H1 (cell line): Measurements from ENCODE around the gene EPB41L1. TPM values are rescaled to one million over a fixed set of nuclear protein-coding genes. Genes with fewer than 3 reads are reported as not detected.

ENCODE experiments used
- CTCF ChIA-PET: fragments of 300-600 bp; sonication (Branson Sonifier 250); formaldehyde crosslinking; loops from one replicate; lab custom pipeline; 2021; ENCODE audit not compliant: partially characterized antibody; lab: Charles Lee
- POLR2A ChIA-PET: fragments of 300-600 bp; sonication (Branson Sonifier 250); formaldehyde crosslinking; loops from one replicate; lab custom pipeline; 2021; ENCODE audit warnings: inconsistent platforms; ENCODE audit not compliant: partially characterized antibody; lab: Charles Lee
- DNase-seq, 2 experiments: peaks; one replicate each; pipeline versions ENCODE4 v3.0.0 to v3.0.0-alpha.2; 2010 to 2022; ENCODE audit warnings: low spot score in 2 of 2, low read depth in 1 of 2, mixed read lengths in 1 of 2
- FAIRE-seq: peaks from 2 replicates; lab custom pipeline; 2011; peaks lifted over from hg19 to GRCh38; lab: Jason Lieb, UNC
- H2AFZ ChIP-seq: 2 replicates; pipeline ENCODE4 v1.8.1; 2012; ENCODE audit warnings: low read length, inconsistent platforms
- H2AK5ac ChIP-seq: 2 replicates; pipeline ENCODE4 v1.6.1; 2013; ENCODE audit warnings: low read depth, low read length
- H2BK120ac ChIP-seq: replicated peaks from 2 replicates; pipeline ENCODE3; 2013; ENCODE audit warnings: low read depth, low read length, inconsistent platforms
- H2BK12ac ChIP-seq: 2 replicates; pipeline ENCODE4 v1.6.1; 2013; ENCODE audit warnings: low read depth, low read length
- H2BK15ac ChIP-seq: 2 replicates; pipeline ENCODE4 v1.6.1; 2013; ENCODE audit warnings: low read length
- H2BK20ac ChIP-seq: 2 replicates; pipeline ENCODE4 v1.6.1; 2013; ENCODE audit warnings: low read length
- H2BK5ac ChIP-seq: 2 replicates; pipeline ENCODE4 v1.6.1; 2013; ENCODE audit warnings: low read depth, low read length
- H3K14ac ChIP-seq: 2 replicates; pipeline ENCODE4 v1.6.1; 2013; ENCODE audit warnings: inconsistent platforms; ENCODE audit not compliant: insufficient read length
- H3K18ac ChIP-seq: 2 replicates; pipeline ENCODE4 v1.6.1; 2013; ENCODE audit warnings: low read length; ENCODE audit errors: extremely low read depth
- H3K23ac ChIP-seq: 2 replicates; pipeline ENCODE4 v1.6.1; 2013; ENCODE audit warnings: inconsistent platforms; ENCODE audit not compliant: insufficient read length
- H3K23me2 ChIP-seq: 2 replicates; pipeline ENCODE4 v1.6.1; 2013; ENCODE audit warnings: low read depth, low read length
- H3K27ac ChIP-seq: 2 replicates; pipeline ENCODE4 v1.6.1; 2011; ENCODE audit warnings: low read depth, low read length, inconsistent platforms
- H3K27me3 ChIP-seq, 4 experiments: replicated peaks in 1 of 4; 1 replicate in 1 of 4; 2 replicates in 3 of 4; pipeline versions ENCODE4 v1.6.1 to v1.8.1; 2011 to 2013; ENCODE audit warnings: low read length in 3 of 4, mild to moderate bottlenecking in 3 of 4, inconsistent platforms in 2 of 4, mixed read lengths in 2 of 4, moderate library complexity in 1 of 4; ENCODE audit not compliant: control insufficient read depth in 3 of 4, insufficient read depth in 3 of 4; ENCODE audit errors: extremely low read depth in 1 of 4
- H3K36me3 ChIP-seq, 4 experiments: 2 replicates each; pipeline versions ENCODE4 v1.6.1 to v1.8.1; 2011 to 2013; ENCODE audit warnings: mild to moderate bottlenecking in 4 of 4, low read length in 3 of 4, moderate library complexity in 2 of 4, control low read depth in 1 of 4, inconsistent platforms in 1 of 4; ENCODE audit not compliant: insufficient read depth in 4 of 4, control insufficient read depth in 2 of 4
- H3K4ac ChIP-seq: replicated peaks from 2 replicates; pipeline ENCODE3; 2013; ENCODE audit warnings: low read length, low read depth, mixed read lengths, inconsistent platforms; ENCODE audit not compliant: insufficient read length
- H3K4me1 ChIP-seq, 4 experiments: replicated peaks in 1 of 4; 1 replicate in 1 of 4; 2 replicates in 3 of 4; pipeline versions ENCODE4 v1.6.1 to v1.8.1; 2011 to 2013; ENCODE audit warnings: low read length in 3 of 4, inconsistent platforms in 2 of 4, mixed read lengths in 1 of 4; ENCODE audit not compliant: insufficient read depth in 4 of 4, control insufficient read depth in 3 of 4
- H3K4me2 ChIP-seq, 2 experiments: 2 replicates each; pipeline versions ENCODE4 v1.6.1 to v1.8.1; 2011 to 2013; ENCODE audit warnings: low read depth in 2 of 2, low read length in 2 of 2, control low read depth in 1 of 2, inconsistent platforms in 1 of 2, mild to moderate bottlenecking in 1 of 2; ENCODE audit not compliant: insufficient read depth in 1 of 2
- H3K4me3 ChIP-seq, 4 experiments: fragments of 200-600, 300-600 bp in 1 of 4; sonication (generic), shearing (Covaris generic), sonication (Bioruptor Twin) in 1 of 4; 2 replicates each; pipeline versions ENCODE4 v1.5.1 to v1.8.1; 2011 to 2016; ENCODE audit warnings: low read length in 4 of 4, low read depth in 3 of 4, control low read depth in 2 of 4, inconsistent platforms in 2 of 4, mild to moderate bottlenecking in 2 of 4, mixed read lengths in 1 of 4, moderate library complexity in 1 of 4; ENCODE audit not compliant: insufficient read depth in 2 of 4; ENCODE audit errors: extremely low read depth in 1 of 4
- H3K56ac ChIP-seq: replicated peaks from 2 replicates; pipeline ENCODE3; 2013; ENCODE audit warnings: low read depth, mild to moderate bottlenecking, mixed read lengths, low read length, inconsistent platforms; ENCODE audit not compliant: insufficient read length
- H3K79me1 ChIP-seq: 2 replicates; pipeline ENCODE4 v1.6.1; 2013; ENCODE audit warnings: low read depth, low read length, control low read depth
- H3K79me2 ChIP-seq, 2 experiments: 2 replicates each; pipeline versions ENCODE4 v1.6.1 to v1.8.1; 2012 to 2013; ENCODE audit warnings: low read length in 2 of 2, mild to moderate bottlenecking in 2 of 2, inconsistent platforms in 1 of 2; ENCODE audit not compliant: insufficient read depth in 2 of 2, control insufficient read depth in 1 of 2
- H3K9ac ChIP-seq, 4 experiments: replicated peaks in 1 of 4; 1 replicate in 1 of 4; 2 replicates in 3 of 4; pipeline versions ENCODE4 v1.6.1 to v1.8.1; 2011 to 2013; ENCODE audit warnings: low read depth in 3 of 4, low read length in 3 of 4, control low read depth in 2 of 4, mild to moderate bottlenecking in 2 of 4, moderate library complexity in 2 of 4, inconsistent platforms in 1 of 4; ENCODE audit errors: extremely low read depth in 1 of 4
- H3K9me3 ChIP-seq, 2 experiments: 2 replicates each; pipeline versions ENCODE4 v1.6.1 to v1.8.1; 2012 to 2013; ENCODE audit warnings: mild to moderate bottlenecking in 2 of 2, moderate library complexity in 2 of 2, control low read depth in 1 of 2, inconsistent platforms in 1 of 2, low read depth in 1 of 2, low read length in 1 of 2, mixed read lengths in 1 of 2; ENCODE audit not compliant: insufficient read depth in 2 of 2
- H4K20me1 ChIP-seq, 2 experiments: replicated peaks in 1 of 2; 2 replicates each; pipeline versions ENCODE3 to v1.8.1; 2011 to 2013; ENCODE audit warnings: inconsistent platforms in 2 of 2, low read length in 2 of 2, mild to moderate bottlenecking in 1 of 2; ENCODE audit not compliant: insufficient read depth in 2 of 2, control insufficient read depth in 1 of 2
- H4K5ac ChIP-seq: 2 replicates; pipeline ENCODE4 v1.6.1; 2013; ENCODE audit warnings: low read length, low read depth, mixed read lengths, inconsistent platforms; ENCODE audit not compliant: insufficient read length
- H4K8ac ChIP-seq: 2 replicates; pipeline ENCODE4 v1.8.0; 2013; ENCODE audit warnings: mild to moderate bottlenecking, moderate library complexity, low read length, inconsistent platforms; ENCODE audit not compliant: insufficient read depth; ENCODE audit errors: extremely low read depth
- H4K91ac ChIP-seq: replicated peaks from 2 replicates; pipeline ENCODE3; 2013; ENCODE audit warnings: low read length, mixed read lengths, inconsistent platforms; ENCODE audit not compliant: insufficient read length
- CTCF ChIP-seq, 3 experiments: IDR thresholded peaks; 1 replicate in 2 of 3; 2 replicates in 1 of 3; pipeline versions ENCODE4 v1.5.1 to v1.6.1; 2011; ENCODE audit warnings: low read length in 3 of 3, mild to moderate bottlenecking in 3 of 3, inconsistent platforms in 2 of 3, low read depth in 1 of 3, moderate library complexity in 1 of 3; ENCODE audit not compliant: insufficient read depth in 1 of 3; ENCODE audit errors: control extremely low read depth in 1 of 3
- KDM4A ChIP-seq: IDR thresholded peaks from one replicate; pipeline ENCODE4 v1.7.1; 2012; ENCODE audit warnings: low read depth, mild to moderate bottlenecking, moderate library complexity, low read length, inconsistent platforms; ENCODE audit not compliant: severe bottlenecking
- WGBS, 2 experiments: shearing (Covaris generic) in 1 of 2; methylation state at CpG; one replicate each; pipeline versions ENCODE4 v1.1.6 to v1.1.7; 2013 to 2015; ENCODE audit warnings: low lambda C conversion rate in 2 of 2, mixed read lengths in 2 of 2, inconsistent platforms in 1 of 2, low coverage in 1 of 2, missing lambda C conversion rate in 1 of 2; ENCODE audit not compliant: insufficient replicate concordance in 2 of 2, insufficient coverage in 1 of 2, insufficient read length in 1 of 2; ENCODE audit errors: extremely low coverage in 1 of 2, missing lambda C conversion rate in 1 of 2; 5-methylcytosine and 5-hydroxymethylcytosine counted together
- polyA plus RNA-seq, 7 experiments: library from polyadenylated mRNA; depleted of rRNA in 3 of 7; stranded (reverse) in 5 of 7; unstranded in 2 of 7; fragments of >200 nt in 5 of 7; fragments of 200-250 nt in 2 of 7; gene quantifications; 1 replicate in 5 of 7; 2 replicates in 1 of 7; 4 replicates in 1 of 7; pipeline versions ENCODE4 v1.2.1 to v1.2.3, GENCODE V29; 2011 to 2013; ENCODE audit warnings: missing spikeins in 2 of 7, mixed read lengths in 2 of 7
- total RNA-seq: library from RNA; stranded (reverse); fragmentation: NEBNext Ultra II Directional; extraction: Animal tissue kit (Norgen Biotek cat#: 25700); gene quantifications from 2 replicates; pipeline ENCODE4 v1.2.1, GENCODE V29; 2021

Gene EPB41L1
- total and polyA plus RNA-seq, 2 of the 8 experiments (the other 6 are each of a cell fraction or from before 2014, with no cell fraction given): 14.8 to 36.0 TPM

GRCh38 chr20:36275441-36276189 is 121.1 kb downstream of the EPB41L1 start:
- H2BK20ac ChIP-seq: no peak overlapping the region
- H2BK15ac ChIP-seq: no peak overlapping the region
- H3K27me3 ChIP-seq: no peaks in the 10 kb centered on the region
- no peak overlapping the region for H3K27ac ChIP-seq
- H3K23me2 ChIP-seq: peaks cover 4% of the 10 kb centered on the region; the same call in 1 of the 2 replicates
- H3K56ac ChIP-seq: no peak overlapping the region
- no peak overlapping the region for H3K9ac ChIP-seq
- TF ChIP-seq CTCF (IDR thresholded peaks at IDR 0.05; ENCODE audit: control extremely low read depth in 1 of 3, insufficient read depth in 1 of 3, low read depth in 1 of 3, low read length in 3 of 3) (peak in 2 of 3 experiments; percentile 11 to 26; a peak in 1 of 4 replicates), KDM4A (no peak)
- TF ChIP-seq, all 59 proteins: peak for 1
- POLR2A ChIA-PET: interaction anchor here (0.6 to 0.7 kb wide), 2 partner anchors 32 to 329 kb away, joined by 4 read pairs; no protein-coding TSS in a partner anchor
- no peak for FAIRE-seq
- no peak overlapping the region for H4K5ac ChIP-seq
- no peak overlapping the region for H3K4me2 ChIP-seq
- no peaks in the 10 kb centered on the region for H3K9me3 ChIP-seq
- H2BK12ac ChIP-seq: no peak overlapping the region
- no peak overlapping the region for H2BK120ac ChIP-seq
- WGBS, 2 experiments: 91% methylated on average over 10 of the region's 12 CpGs; no CpG with 5 or more reads in 1 of the 2 experiments
- DNase-seq: peak in 1 of 2 experiments; percentile 39
- H2AFZ ChIP-seq: no peak overlapping the region
- no peaks in the 10 kb centered on the region for H3K36me3 ChIP-seq
- H4K8ac ChIP-seq: no peak overlapping the region
- no peak overlapping the region for H4K91ac ChIP-seq
- H3K14ac ChIP-seq: no peak overlapping the region
- no peaks in the 10 kb centered on the region for H3K79me1 ChIP-seq
- CTCF ChIA-PET: interaction anchor here (0.5 to 6.9 kb wide), 12 partner anchors 14 to 163 kb away, joined by 3 to 54 read pairs (median 4); no protein-coding TSS in a partner anchor
- no peak overlapping the region for H3K4me3 ChIP-seq
- H2BK5ac ChIP-seq: no peak overlapping the region
- no peaks in the 10 kb centered on the region; a peak in 2 of 7 replicates for H3K4me1 ChIP-seq
- no peak overlapping the region for H3K4ac ChIP-seq
- peaks cover 0 to 5% of the 10 kb centered on the region in 2 experiments for H4K20me1 ChIP-seq
- no peak overlapping the region for H3K18ac ChIP-seq
- no peaks in the 10 kb centered on the region for H3K79me2 ChIP-seq
- no peak overlapping the region for H3K23ac ChIP-seq
- H2AK5ac ChIP-seq: no peak overlapping the region
